WTC11 (cell line): Measurements from ENCODE around the gene ATP8B4. TPM values are rescaled to one million over a fixed set of nuclear protein-coding genes. Genes with fewer than 3 reads are reported as not detected.

Experiments
- ATAC-seq: fragments of 200-7000 bp; cut with Tn5 transposase; 2 replicates; pipeline ENCODE4 v1.10.0; 2021; ENCODE audit warnings: mild to moderate bottlenecking, moderate library complexity
- CTCF ChIA-PET: fragments of 300-600 bp; sonication (Branson Sonifier 250); formaldehyde crosslinking; loops from one replicate; lab custom pipeline; 2021; ENCODE audit warnings: antibody characterized with exemption; lab: Charles Lee
- POLR2A ChIA-PET: fragments of 350-600 bp; sonication (Branson Sonifier 250); formaldehyde crosslinking; loops from one replicate; lab custom pipeline; 2021; ENCODE audit warnings: antibody characterized with exemption; lab: Charles Lee
- DNase-seq: peaks from one replicate; pipeline ENCODE4 v3.0.0; 2021; ENCODE audit warnings: low spot score
- H3K27ac Mint-ChIP-seq: 2 replicates; pipeline ENCODE4 v1.8.0; 2021; ENCODE audit warnings: mixed read lengths
- H3K27me3 Mint-ChIP-seq: 2 replicates; pipeline ENCODE4 v1.8.0; 2021; ENCODE audit warnings: low read depth, mild to moderate bottlenecking, moderate library complexity, mixed read lengths
- H3K36me3 Mint-ChIP-seq: 2 replicates; pipeline ENCODE4 v1.8.0; 2021; ENCODE audit warnings: mixed read lengths
- H3K4me1 Mint-ChIP-seq: 2 replicates; pipeline ENCODE4 v1.8.0; 2022; ENCODE audit warnings: mixed read lengths
- H3K4me3 Mint-ChIP-seq: 2 replicates; pipeline ENCODE4 v1.8.0; 2021; ENCODE audit warnings: mild to moderate bottlenecking, moderate library complexity, mixed read lengths
- H3K9me3 Mint-ChIP-seq: 2 replicates; pipeline ENCODE4 v1.8.0; 2021; ENCODE audit warnings: mixed read lengths
- E2F4 ChIP-seq: sonication (generic); formaldehyde crosslinking; IDR thresholded peaks from 2 replicates; pipeline ENCODE4 v1.8.1; 2022; ENCODE audit warnings: low read depth, mild to moderate bottlenecking, moderate library complexity, missing genetic modification reagents, borderline replicate concordance
- E2F5 ChIP-seq: sonication (generic); formaldehyde crosslinking; IDR thresholded peaks from 2 replicates; pipeline ENCODE4 v1.8.1; 2022; ENCODE audit warnings: mild to moderate bottlenecking, moderate library complexity, missing genetic modification reagents
- ESRRA ChIP-seq: sonication (generic); formaldehyde crosslinking; IDR thresholded peaks from 2 replicates; pipeline ENCODE4 v1.8.1; 2022; ENCODE audit warnings: mild to moderate bottlenecking, missing genetic modification reagents, borderline replicate concordance
- ETV6 ChIP-seq: sonication (generic); formaldehyde crosslinking; IDR thresholded peaks from 2 replicates; pipeline ENCODE4 v1.8.1; 2022; ENCODE audit warnings: mild to moderate bottlenecking, missing genetic modification reagents
- FOXP1 ChIP-seq: sonication (generic); formaldehyde crosslinking; IDR thresholded peaks from 2 replicates; pipeline ENCODE4 v1.8.0; 2022; ENCODE audit warnings: missing genetic modification reagents, mild to moderate bottlenecking, moderate library complexity, borderline replicate concordance
- NR1H2 ChIP-seq: sonication (generic); formaldehyde crosslinking; IDR thresholded peaks from 2 replicates; pipeline ENCODE4 v1.9.0; 2021; ENCODE audit warnings: mild to moderate bottlenecking, moderate library complexity, missing genetic modification reagents
- PREB ChIP-seq: sonication (generic); formaldehyde crosslinking; IDR thresholded peaks from 2 replicates; pipeline ENCODE4 v1.8.1; 2022; ENCODE audit warnings: mild to moderate bottlenecking, missing genetic modification reagents, moderate library complexity, borderline replicate concordance
- RELA ChIP-seq: sonication (generic); formaldehyde crosslinking; IDR thresholded peaks from 2 replicates; pipeline ENCODE4 v1.8.1; 2022; ENCODE audit warnings: missing genetic modification reagents, mild to moderate bottlenecking, borderline replicate concordance
- SMAD4 ChIP-seq: sonication (generic); formaldehyde crosslinking; IDR thresholded peaks from 2 replicates; pipeline ENCODE4 v1.8.0; 2022; ENCODE audit warnings: mild to moderate bottlenecking, missing genetic modification reagents
- SOX15 ChIP-seq: fragments of 250-450 bp; sonication (Bioruptor Pico); IDR thresholded peaks from 2 replicates; pipeline ENCODE4 v1.9.0; 2021; ENCODE audit warnings: mild to moderate bottlenecking
- SP1 ChIP-seq: sonication (generic); formaldehyde crosslinking; conservative IDR thresholded peaks from 2 replicates; pipeline ENCODE4 v1.8.1; 2022; ENCODE audit warnings: missing genetic modification reagents
- USF1 ChIP-seq: sonication (generic); formaldehyde crosslinking; IDR thresholded peaks from 2 replicates; pipeline ENCODE4 v1.8.0; 2022; ENCODE audit warnings: mild to moderate bottlenecking, missing genetic modification reagents
- ZNF219 ChIP-seq: sonication (generic); formaldehyde crosslinking; IDR thresholded peaks from 2 replicates; pipeline ENCODE4 v1.8.0; 2023; ENCODE audit warnings: missing genetic modification reagents, mild to moderate bottlenecking, borderline replicate concordance
- ZNF263 ChIP-seq: sonication (generic); formaldehyde crosslinking; IDR thresholded peaks from 2 replicates; pipeline ENCODE4 v1.8.1; 2022; ENCODE audit warnings: low read depth, mild to moderate bottlenecking, moderate library complexity, missing genetic modification reagents
- ZNF281 ChIP-seq: sonication (generic); formaldehyde crosslinking; IDR thresholded peaks from 2 replicates; pipeline ENCODE4 v1.8.0; 2023; ENCODE audit warnings: mild to moderate bottlenecking, missing genetic modification reagents
- ZNF317 ChIP-seq: sonication (generic); formaldehyde crosslinking; IDR thresholded peaks from 2 replicates; pipeline ENCODE4 v1.8.1; 2023; ENCODE audit warnings: low read depth, mild to moderate bottlenecking, moderate library complexity, missing genetic modification reagents, borderline replicate concordance
- ZNF396 ChIP-seq: fragments of 250-450 bp; sonication (Bioruptor Pico); IDR thresholded peaks from 2 replicates; pipeline ENCODE4 v1.8.0; 2021; ENCODE audit warnings: mild to moderate bottlenecking, moderate library complexity, borderline replicate concordance
- ZNF425 ChIP-seq: fragments of 250-450 bp; sonication (Bioruptor Pico); conservative IDR thresholded peaks from 2 replicates; pipeline ENCODE4 v1.9.0; 2021; ENCODE audit warnings: mild to moderate bottlenecking
- total RNA-seq: library from RNA; stranded (reverse); gene quantifications from 3 replicates; pipeline ENCODE4 v1.2.3, GENCODE V29; 2021

ATP8B4 gene
- total RNA-seq, 1 experiment from 2014 or later = 0.37 TPM

GRCh38 chr15:49984436-49984835 lies 134.6 kb downstream of the ATP8B4 start:
- no peaks in the 10 kb centered on the region for H3K9me3 Mint-ChIP-seq
- H3K36me3 Mint-ChIP-seq = no peaks in the 10 kb centered on the region
- ChIA-PET CTCF (interaction anchor here (0.7 kb wide), 1 partner anchor 107 kb away, joined by 3 read pairs; no protein-coding TSS in a partner anchor), POLR2A (no interaction called here)
- ATAC-seq (peak; percentile 51), DNase-seq (no peak)
- H3K4me3 Mint-ChIP-seq = no peak overlapping the region
- TF ChIP-seq SP1 (CRISPR knock-in tag) (no peak), SOX15 (no peak), RELA (CRISPR knock-in tag) (no peak), ETV6 (no peak), FOXP1 (CRISPR knock-in tag) (no peak), ESRRA (CRISPR knock-in tag) (no peak), ZNF219 (CRISPR knock-in tag) (no peak), NR1H2 (no peak), ZNF317 (CRISPR knock-in tag) (no peak), ZNF396 (CRISPR knock-in tag) (no peak), PREB (CRISPR knock-in tag) (no peak), ZNF263 (CRISPR knock-in tag) (no peak), ZNF425 (CRISPR knock-in tag) (no peak), SMAD4 (no peak), ZNF281 (CRISPR knock-in tag) (no peak), USF1 (CRISPR knock-in tag) (no peak), E2F5 (CRISPR knock-in tag) (no peak), E2F4 (CRISPR knock-in tag) (no peak)
- no peak overlapping the region for H3K27ac Mint-ChIP-seq
- H3K4me1 Mint-ChIP-seq = no peaks in the 10 kb centered on the region
- no peaks in the 10 kb centered on the region for H3K27me3 Mint-ChIP-seq
